HFFc6 (cell line): ENCODE data around the gene PARVG. TPM values are rescaled to one million over a fixed set of nuclear protein-coding genes. Genes with fewer than 3 reads are reported as not detected.

Source experiments
- DNase-seq: peaks from one replicate; pipeline ENCODE4 v3.0.0-alpha.2; 2018
- H3K27ac Mint-ChIP-seq: 2 replicates; pipeline ENCODE4 v1.8.0; 2020; ENCODE audit warnings: mild to moderate bottlenecking, mixed read lengths
- H3K27me3 Mint-ChIP-seq: 2 replicates; pipeline ENCODE4 v1.8.0; 2021; ENCODE audit warnings: mild to moderate bottlenecking, moderate library complexity, mixed read lengths; ENCODE audit not compliant: insufficient read depth
- H3K36me3 Mint-ChIP-seq: 2 replicates; pipeline ENCODE4 v1.8.0; 2021; ENCODE audit warnings: low read depth, mixed read lengths
- H3K4me1 Mint-ChIP-seq: 2 replicates; pipeline ENCODE4 v1.8.0; 2020; ENCODE audit warnings: low read depth, mixed read lengths
- H3K4me3 Mint-ChIP-seq: 2 replicates; pipeline ENCODE4 v1.8.0; 2020; ENCODE audit warnings: mild to moderate bottlenecking, moderate library complexity, mixed read lengths
- H3K9me3 Mint-ChIP-seq: 2 replicates; pipeline ENCODE4 v1.8.0; 2020; ENCODE audit warnings: mild to moderate bottlenecking, mixed read lengths
- CTCF ChIP-seq: fragments of 200-600 bp; sonication (generic); IDR thresholded peaks from 2 replicates; pipeline ENCODE4 v1.5.0; 2021; ENCODE audit warnings: antibody characterized with exemption, mild to moderate bottlenecking
- total RNA-seq, 6 experiments: library from RNA; stranded (reverse); fragmentation: NEBNext Ultra II Directional; extraction: Animal tissue kit (Norgen Biotek cat#: 25700); gene quantifications; 2 replicates in 1 of 6; 3 replicates in 5 of 6; pipeline ENCODE4 v1.2.3, GENCODE V29; 2021

The PARVG gene
- total RNA-seq, 6 experiments from 2014 or later = not detected

DNA sequence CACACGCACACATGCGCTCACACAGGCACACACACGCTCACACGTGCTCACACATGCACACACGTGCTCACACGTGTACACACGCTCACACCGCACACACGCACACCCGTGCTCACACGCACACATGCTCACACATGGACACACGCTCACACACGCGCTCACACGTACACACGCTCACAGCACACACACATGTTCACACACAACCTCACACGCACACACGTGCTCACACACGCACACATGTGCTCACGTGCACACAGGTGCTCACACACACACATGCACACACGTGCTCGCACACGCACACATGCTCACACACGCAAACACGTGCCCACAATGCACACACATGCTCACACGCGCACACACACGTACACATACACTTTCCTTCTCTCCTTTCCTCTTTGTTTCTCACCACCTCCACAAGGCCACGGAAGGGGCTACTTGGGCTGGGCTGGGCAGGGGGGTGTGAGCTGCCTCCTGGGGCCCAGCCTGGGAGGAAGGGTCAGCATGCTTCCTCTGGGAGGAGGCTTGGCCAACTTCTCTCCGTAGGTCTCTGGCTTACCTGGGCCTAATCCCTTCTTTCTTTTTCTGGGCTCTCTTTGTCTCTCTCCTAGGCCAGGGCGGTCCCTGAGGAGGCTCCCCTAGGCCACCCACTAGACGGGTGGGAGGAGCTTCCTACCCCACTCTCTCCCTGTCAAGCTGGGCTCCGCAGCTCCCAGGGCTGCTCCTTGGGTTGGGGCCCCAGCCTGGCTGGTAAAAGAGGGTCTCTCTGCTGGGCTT is 34.5 kb upstream of the PARVG start:
- DNase-seq = no peak
- Mint-ChIP-seq H3K4me1 (peaks cover 5% of the 10 kb centered on the region; the same call in 1 of the 2 replicates), H3K9me3 (no peaks in the 10 kb centered on the region; the same call in 1 of the 2 replicates), H3K27me3 (peaks cover 5% of the 10 kb centered on the region), H3K4me3 (peak overlapping the region; percentile 33; the same call in 1 of the 2 replicates), H3K27ac (no peak overlapping the region; the same call in 1 of the 2 replicates), H3K36me3 (peaks cover 9% of the 10 kb centered on the region)
- no peak for TF ChIP-seq CTCF

DNA sequence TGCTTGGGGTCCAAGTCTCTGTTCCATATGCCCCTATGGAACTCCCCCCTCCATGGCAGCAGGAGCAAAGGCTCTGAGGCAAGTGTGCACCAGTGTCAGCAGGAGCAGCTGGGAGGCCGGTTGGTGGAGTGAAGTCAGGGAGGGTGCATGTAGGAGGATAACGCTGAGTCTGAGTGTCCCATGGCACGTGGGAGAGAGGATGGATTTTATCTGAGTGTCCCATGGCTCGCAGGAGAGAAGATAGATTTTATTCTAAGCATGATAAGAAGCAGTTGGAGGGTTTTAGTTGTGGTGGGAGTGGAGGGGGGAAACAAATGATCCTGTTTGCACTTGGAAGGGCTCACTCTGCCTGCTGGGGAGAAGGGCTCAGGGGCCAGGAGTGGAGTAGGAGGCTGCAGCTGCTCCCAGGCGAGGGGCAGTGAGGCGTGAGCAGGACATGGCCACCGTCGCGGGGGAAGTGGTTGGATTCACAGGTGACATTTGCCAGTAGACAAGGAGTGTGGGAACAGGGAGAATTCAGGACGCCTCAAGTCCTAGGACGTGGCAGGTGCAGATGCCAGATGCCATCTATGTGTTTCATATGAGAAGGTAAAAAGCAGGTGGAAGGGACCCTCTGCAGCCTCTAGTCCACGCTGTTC is 33.6 kb upstream of the PARVG start:
- peaks cover 13% of the 10 kb centered on the region for H3K4me1 Mint-ChIP-seq
- no peak overlapping the region for H3K4me3 Mint-ChIP-seq
- H3K9me3 Mint-ChIP-seq = no peaks in the 10 kb centered on the region; the same call in 1 of the 2 replicates

GRCh38 chr22:44147821-44148574 is 32.7 kb upstream of the PARVG start:
- TF ChIP-seq CTCF = no peak
- Mint-ChIP-seq H3K4me1 (peaks cover 13% of the 10 kb centered on the region), H3K4me3 (no peak overlapping the region), H3K36me3 (peaks cover 14% of the 10 kb centered on the region), H3K9me3 (no peaks in the 10 kb centered on the region; the same call in 1 of the 2 replicates), H3K27ac (no peak overlapping the region), H3K27me3 (peaks cover 5% of the 10 kb centered on the region)
- DNase-seq = no peak

More for the DNA sequence above, 33.6 kb upstream of the PARVG start:
- no peak for DNase-seq
- H3K27ac Mint-ChIP-seq = no peak overlapping the region
- H3K27me3 Mint-ChIP-seq = peaks cover 5% of the 10 kb centered on the region
- no peak for TF ChIP-seq CTCF
- peaks cover 14% of the 10 kb centered on the region for H3K36me3 Mint-ChIP-seq

DNA sequence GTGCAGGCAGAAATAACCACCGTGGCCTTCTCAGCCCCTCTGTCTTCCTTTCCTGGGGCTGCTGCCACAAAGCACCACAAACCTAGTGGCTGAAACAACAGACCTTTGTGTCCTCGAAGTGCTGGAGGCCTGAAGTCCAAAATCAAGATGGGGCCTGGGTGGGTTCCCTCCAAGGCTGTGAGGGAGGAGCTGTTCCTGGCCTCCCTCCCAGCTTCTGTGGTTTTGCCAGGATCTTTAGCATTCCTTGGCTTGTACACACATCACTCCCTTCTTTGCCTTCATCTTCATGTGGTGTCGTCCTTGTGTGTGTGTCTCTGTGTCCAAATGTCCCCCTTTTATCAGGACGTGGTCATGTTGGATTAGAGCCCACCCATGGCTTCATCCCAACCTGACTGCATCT is 29.0 kb upstream of the PARVG start:
- Mint-ChIP-seq H3K36me3 (0 out of 2 replicates have a peak, but pooled peaks cover 7% of the 10 kb centered on the region), H3K27ac (no peak overlapping the region), H3K27me3 (peaks cover 5% of the 10 kb centered on the region; the same call in 1 of the 2 replicates), H3K4me1 (peaks cover 13% of the 10 kb centered on the region), H3K9me3 (no peaks in the 10 kb centered on the region), H3K4me3 (no peak overlapping the region)
- TF ChIP-seq CTCF = no peak
- DNase-seq = peak; percentile 56

GRCh38 chr22:44153710-44154109 is 27.0 kb upstream of the PARVG start:
- no peak overlapping the region for H3K27ac Mint-ChIP-seq
- TF ChIP-seq CTCF = no peak
- peaks cover 5% of the 10 kb centered on the region; the same call in 1 of the 2 replicates for H3K27me3 Mint-ChIP-seq
- H3K36me3 Mint-ChIP-seq = 0 out of 2 replicates have a peak, but pooled peaks cover 7% of the 10 kb centered on the region
- H3K9me3 Mint-ChIP-seq = no peaks in the 10 kb centered on the region
- no peak for DNase-seq
- H3K4me3 Mint-ChIP-seq = no peak overlapping the region
- H3K4me1 Mint-ChIP-seq = peaks cover 13% of the 10 kb centered on the region
